IMR-90 (cell line): ENCODE results near the gene BICD1. TPM values are rescaled to one million over a fixed set of nuclear protein-coding genes. Genes with fewer than 3 reads are reported as not detected.
"Not testable (repeated sequence)": the region's sequence is repeated elsewhere in the genome, so short reads cannot be mapped to it uniquely, and the experiment has no call there.

Source experiments
- ATAC-seq: fragments of 200-7000 bp; cut with Tn5 transposase; 2 replicates; pipeline ENCODE4 v1.9.1; 2020; ENCODE audit warnings: low read depth, mild to moderate bottlenecking, moderate library complexity
- BruUV-seq: library from RNA; stranded (reverse); fragments of 400-500 nt; replicated peaks from 2 replicates; lab custom pipeline; 2021; lab: Mats Ljungman, UMichigan
- CTCF ChIA-PET: fragments of 300-600 bp; formaldehyde crosslinking; extraction: SDS; loops from one replicate; lab custom pipeline; 2021; ENCODE audit warnings: antibody characterized with exemption; lab: Yijun Ruan, JAX
- POLR2A ChIA-PET: fragments of 300-600 bp; sonication (Branson Sonifier 250); formaldehyde crosslinking; loops from one replicate; lab custom pipeline; 2022; ENCODE audit warnings: antibody characterized with exemption; ENCODE audit not compliant: unreplicated experiment; lab: Charles Lee
- DNase-seq: peaks from one replicate; pipeline ENCODE4 v3.0.0; 2013
- H2AFZ ChIP-seq: replicated peaks from 2 replicates; pipeline ENCODE3; 2013; ENCODE audit warnings: low read length, mild to moderate bottlenecking; ENCODE audit not compliant: poor library complexity
- H2AK5ac ChIP-seq: 2 replicates; pipeline ENCODE4 v1.6.1; 2013; ENCODE audit warnings: low read depth, low read length, inconsistent platforms
- H2AK9ac ChIP-seq: replicated peaks from 2 replicates; pipeline ENCODE3; 2013; ENCODE audit warnings: mild to moderate bottlenecking, low read depth, low read length, moderate library complexity; ENCODE audit not compliant: poor library complexity
- H2BK120ac ChIP-seq: 2 replicates; pipeline ENCODE4 v1.6.1; 2013; ENCODE audit warnings: low read depth, low read length, inconsistent platforms
- H2BK15ac ChIP-seq: 3 replicates; pipeline ENCODE4 v1.6.1; 2013; ENCODE audit warnings: low read depth, low read length, inconsistent platforms
- H2BK20ac ChIP-seq: 2 replicates; pipeline ENCODE4 v1.6.1; 2013; ENCODE audit warnings: low read depth, mild to moderate bottlenecking, inconsistent platforms, low read length, moderate library complexity
- H2BK5ac ChIP-seq: 2 replicates; pipeline ENCODE4 v1.6.1; 2013; ENCODE audit warnings: mild to moderate bottlenecking, low read depth, low read length, inconsistent platforms; ENCODE audit not compliant: poor library complexity, severe bottlenecking
- H3K14ac ChIP-seq: replicated peaks from 2 replicates; pipeline ENCODE4 v1.6.1; 2013; ENCODE audit warnings: low read depth, low read length, inconsistent platforms
- H3K18ac ChIP-seq: 2 replicates; pipeline ENCODE4 v1.6.1; 2013; ENCODE audit warnings: low read depth, low read length, control low read depth
- H3K23ac ChIP-seq: 2 replicates; pipeline ENCODE4 v1.6.1; 2013; ENCODE audit warnings: low read depth, low read length, inconsistent platforms
- H3K27ac ChIP-seq: 2 replicates; pipeline ENCODE4 v1.5.1; 2013; ENCODE audit warnings: mild to moderate bottlenecking, control low read depth, low read length; ENCODE audit not compliant: insufficient read depth
- H3K27me3 ChIP-seq: 2 replicates; pipeline ENCODE4 v1.6.1; 2013; ENCODE audit warnings: low read length; ENCODE audit not compliant: control insufficient read depth, insufficient read depth
- H3K36me3 ChIP-seq: 2 replicates; pipeline ENCODE4 v1.6.1; 2013; ENCODE audit warnings: low read length, mixed read lengths; ENCODE audit not compliant: control insufficient read depth, insufficient read depth
- H3K4ac ChIP-seq: 2 replicates; pipeline ENCODE4 v1.6.1; 2013; ENCODE audit warnings: low read depth, low read length, inconsistent platforms
- H3K4me1 ChIP-seq: 2 replicates; pipeline ENCODE4 v1.6.1; 2013; ENCODE audit warnings: low read length, mixed read lengths; ENCODE audit not compliant: control insufficient read depth, insufficient read depth
- H3K4me2 ChIP-seq: 2 replicates; pipeline ENCODE4 v1.6.1; 2013; ENCODE audit warnings: low read depth, mild to moderate bottlenecking, control low read depth, low read length, moderate library complexity
- H3K4me3 ChIP-seq: 2 replicates; pipeline ENCODE4 v1.5.1; 2013; ENCODE audit warnings: low read depth, mild to moderate bottlenecking, control low read depth, low read length, moderate library complexity; ENCODE audit not compliant: insufficient read depth
- H3K56ac ChIP-seq: 2 replicates; pipeline ENCODE4 v1.6.1; 2013; ENCODE audit warnings: low read length, inconsistent platforms; ENCODE audit not compliant: insufficient read depth; ENCODE audit errors: extremely low read depth
- H3K79me1 ChIP-seq, 2 experiments: 2 replicates each; pipeline ENCODE4 v1.6.1; 2013; ENCODE audit warnings: low read length in 2 of 2, inconsistent platforms in 1 of 2, low read depth in 1 of 2
- H3K9ac ChIP-seq: 2 replicates; pipeline ENCODE4 v1.6.1; 2013; ENCODE audit warnings: low read depth, low read length, control low read depth
- H3K9me1 ChIP-seq: 2 replicates; pipeline ENCODE4 v1.6.1; 2013; ENCODE audit warnings: low read length, inconsistent platforms; ENCODE audit not compliant: insufficient read depth
- H3K9me3 ChIP-seq: 2 replicates; pipeline ENCODE4 v1.6.1; 2013; ENCODE audit warnings: low read length; ENCODE audit not compliant: control insufficient read depth, insufficient read depth
- H4K20me1 ChIP-seq: 2 replicates; pipeline ENCODE4 v1.6.1; 2013; ENCODE audit warnings: low read length, inconsistent platforms; ENCODE audit not compliant: insufficient read depth
- H4K5ac ChIP-seq: 2 replicates; pipeline ENCODE4 v1.6.1; 2013; ENCODE audit warnings: mild to moderate bottlenecking, low read depth, low read length, control low read depth
- H4K8ac ChIP-seq, 2 experiments: 2 replicates each; pipeline ENCODE4 v1.6.1; 2013; ENCODE audit warnings: low read depth in 2 of 2, low read length in 2 of 2, control low read depth in 1 of 2, inconsistent platforms in 1 of 2
- H4K91ac ChIP-seq: 2 replicates; pipeline ENCODE4 v1.6.1; 2013; ENCODE audit warnings: low read depth, low read length, inconsistent platforms; ENCODE audit not compliant: insufficient read depth
- CHD1 ChIP-seq: IDR thresholded peaks from 2 replicates; pipeline ENCODE4 v1.6.1; 2012; ENCODE audit warnings: low read depth, low read length, improper control_type of control experiment
- MAFK ChIP-seq: IDR thresholded peaks from 2 replicates; pipeline ENCODE4 v1.6.1; 2012; ENCODE audit warnings: low read depth, low read length, improper control_type of control experiment
- MAZ ChIP-seq: IDR thresholded peaks from 2 replicates; pipeline ENCODE4 v1.6.1; 2012; ENCODE audit warnings: low read depth, mild to moderate bottlenecking, low read length, improper control_type of control experiment, moderate library complexity, borderline replicate concordance
- MXI1 ChIP-seq: IDR thresholded peaks from 2 replicates; pipeline ENCODE4 v1.6.1; 2012; ENCODE audit warnings: low read depth, mild to moderate bottlenecking, low read length, moderate library complexity, borderline replicate concordance
- SMC3 ChIP-seq: fragments of 150-350 bp; IDR thresholded peaks from 2 replicates; pipeline ENCODE4 v1.6.1; 2016; ENCODE audit warnings: low read depth, mild to moderate bottlenecking, antibody characterized with exemption, low read length, moderate library complexity
- WGBS, 2 experiments: methylation state at CpG; one replicate each; pipeline versions ENCODE4 v1.1.5 to v1.1.7; 2013; ENCODE audit warnings: missing lambda C conversion rate in 2 of 2; ENCODE audit not compliant: insufficient read length in 1 of 2; ENCODE audit errors: extremely low coverage in 2 of 2; 5-methylcytosine and 5-hydroxymethylcytosine counted together
- dilution Hi-C: fragments of 300-500 bp; cut with HindIII; formaldehyde crosslinking; loops from one replicate; pipeline ENCODE4 v1.14.3; 2018; ENCODE audit warnings: low sequenced_read_pairs; ENCODE audit not compliant: unreplicated experiment
- in situ Hi-C: fragments of 300-500 bp; cut with MboI; formaldehyde crosslinking; loops from 3 replicates; pipeline ENCODE4 v1.14.3; 2019; ENCODE audit warnings: low sequenced_read_pairs, inconsistent platforms, mixed read lengths
- intact Hi-C: fragments of 100-400 bp; cut with micrococcal nuclease; formaldehyde crosslinking; loops from 2 replicates; pipeline ENCODE4 v1.10.0; 2022
- polyA plus RNA-seq, 3 experiments: library from polyadenylated mRNA; depleted of rRNA; stranded (reverse); fragments of >200 nt; gene quantifications; 2 replicates each; pipeline ENCODE4 v1.2.3, GENCODE V29; 2012; ENCODE audit warnings: low replicate concordance in 1 of 3
- total RNA-seq: library from RNA; depleted of rRNA; stranded (reverse); fragments of >200 nt; gene quantifications from 2 replicates; pipeline ENCODE4 v1.2.3, GENCODE V29; 2012

BICD1 gene
- total and polyA plus RNA-seq, 2 of the 4 experiments (the other 2 are of a cell fraction), result 17.2 to 21.8 TPM

GRCh38 chr12:32230613-32230993 is 124.0 kb downstream of the BICD1 start:
- CTCF ChIA-PET, result no interaction called here
- Histone ChIP-seq H2AFZ (no peak overlapping the region), H4K5ac (no peak overlapping the region), H3K23ac (no peak overlapping the region), H2AK5ac (no peak overlapping the region), H2AK9ac (no peak overlapping the region), H3K9me3 (no peaks in the 10 kb centered on the region), H2BK5ac (no peak overlapping the region), H2BK15ac (no peak overlapping the region; the same call in 2 of the 3 replicates), H3K4ac (no peak overlapping the region), H3K27me3 (no peaks in the 10 kb centered on the region), H3K4me3 (no peak overlapping the region), H3K14ac (no peak overlapping the region; the same call in 1 of the 2 replicates), H3K9ac (no peak overlapping the region), H3K18ac (no peak overlapping the region), H2BK120ac (no peak overlapping the region), H4K91ac (no peak overlapping the region), H3K79me1 (peaks cover 15 to 34% of the 10 kb centered on the region in 2 experiments; a peak in 3 of 4 replicates), H4K8ac (no peak overlapping the region), H3K9me1 (peaks cover 4% of the 10 kb centered on the region; the same call in 1 of the 2 replicates), H3K27ac (no peak overlapping the region), H4K20me1 (0 out of 2 replicates have a peak, but pooled peaks cover 4% of the 10 kb centered on the region), H3K4me1 (no peaks in the 10 kb centered on the region), H3K4me2 (no peak overlapping the region), H3K56ac (no peak overlapping the region), H2BK20ac (no peak overlapping the region), H3K36me3 (peaks cover 11% of the 10 kb centered on the region)
- POLR2A ChIA-PET, result interaction anchor here (0.6 kb wide), 1 partner anchor 16 kb away, joined by 3 read pairs; no protein-coding TSS in a partner anchor
- intact Hi-C loops (no loop called here), dilution Hi-C loops (no loop called here), in situ Hi-C loops (no loop called here)
- BruUV-seq, result no TSS peak
- TF ChIP-seq MAZ (no peak), CHD1 (no peak), SMC3 (no peak), MAFK (no peak), MXI1 (no peak)
- WGBS, 2 experiments, result no CpG with 5 or more reads among the region's 3 CpGs
- DNase-seq (no peak), ATAC-seq (no peak)

- H3K4ac ChIP-seq, H3K9me3 ChIP-seq, H2AK5ac ChIP-seq, H2BK120ac ChIP-seq, H3K4me2 ChIP-seq, in situ Hi-C loops, dilution Hi-C loops, H3K4me3 ChIP-seq, H4K91ac ChIP-seq, H3K9ac ChIP-seq, H3K4me1 ChIP-seq, H3K27ac ChIP-seq, BruUV-seq, H3K9me1 ChIP-seq, H2BK20ac ChIP-seq, H3K27me3 ChIP-seq, DNase-seq, H2BK15ac ChIP-seq, H2AK9ac ChIP-seq, H4K20me1 ChIP-seq, H3K23ac ChIP-seq, H2AFZ ChIP-seq, H3K14ac ChIP-seq, H3K56ac ChIP-seq, intact Hi-C loops, ATAC-seq, H4K5ac ChIP-seq, H3K18ac ChIP-seq, H4K8ac ChIP-seq, CTCF ChIA-PET, H2BK5ac ChIP-seq: not testable (repeated sequence)
- H3K36me3 ChIP-seq, result peaks cover 11% of the 10 kb centered on the region
- POLR2A ChIA-PET, result interaction anchor here (0.6 kb wide), 1 partner anchor 17 kb away, joined by 3 read pairs; no protein-coding TSS in a partner anchor
- H3K79me1 ChIP-seq, result peaks cover 14 to 33% of the 10 kb centered on the region in 2 experiments; a peak in 3 of 4 replicates
- no CpG with 5 or more reads among the region's 2 CpGs for WGBS, 2 experiments
Observed at GRCh38 chr12:32231361-32231760, 124.7 kb downstream of the BICD1 start.
